COLO829 (cell line): ENCODE measurements around the gene TBC1D2B.

Experiments used
- DNase-seq: peaks from one replicate; pipeline ENCODE4 v3.0.0; 2012; ENCODE audit warnings: low spot score

The TBC1D2B gene

GRCh38 chr15:78054966-78055365 is 22.5 kb downstream of the TBC1D2B start:
- DNase-seq = no peak

DNA sequence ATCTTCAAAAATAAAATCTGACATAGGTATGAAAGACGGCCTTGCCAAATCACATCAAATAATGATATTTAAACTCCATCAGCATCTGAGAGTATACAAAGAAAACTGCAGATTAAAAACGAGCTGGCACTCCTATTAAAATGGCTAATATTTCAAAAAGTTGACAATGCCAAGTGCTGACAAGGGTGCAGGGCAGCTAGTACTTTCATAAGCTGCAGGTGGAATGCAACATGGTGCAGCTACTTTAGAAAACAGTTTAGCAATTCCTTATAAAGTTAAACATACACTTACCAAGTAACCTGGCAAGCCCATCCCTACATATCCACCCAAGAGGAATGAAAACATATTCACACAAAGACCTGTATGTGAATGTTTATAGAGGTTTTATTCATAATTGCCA is 23.0 kb downstream of the TBC1D2B start:
- DNase-seq = no peak

GRCh38 chr15:78052545-78052944 is 25.0 kb downstream of the TBC1D2B start:
- no peak for DNase-seq

DNA sequence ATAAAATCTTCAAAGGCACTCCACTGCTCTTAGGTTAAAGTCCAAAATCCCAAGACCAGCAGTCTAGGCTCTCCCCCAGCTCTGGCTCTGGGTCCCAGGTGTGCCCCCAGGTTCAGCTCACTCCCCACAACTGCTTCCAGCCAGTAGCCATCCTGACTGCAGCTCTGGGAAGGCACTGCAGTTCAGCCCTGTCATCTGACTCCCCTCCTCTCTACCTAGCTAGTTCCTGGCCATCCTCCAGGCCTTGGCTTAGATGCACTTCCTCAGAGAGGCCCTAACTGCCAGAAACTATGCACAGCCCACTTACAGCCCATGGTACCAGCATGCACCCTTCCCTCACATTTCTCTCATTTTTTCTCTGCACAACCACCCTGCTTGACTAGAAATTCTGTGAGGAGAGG is 25.5 kb downstream of the TBC1D2B start:
- no peak for DNase-seq

DNA sequence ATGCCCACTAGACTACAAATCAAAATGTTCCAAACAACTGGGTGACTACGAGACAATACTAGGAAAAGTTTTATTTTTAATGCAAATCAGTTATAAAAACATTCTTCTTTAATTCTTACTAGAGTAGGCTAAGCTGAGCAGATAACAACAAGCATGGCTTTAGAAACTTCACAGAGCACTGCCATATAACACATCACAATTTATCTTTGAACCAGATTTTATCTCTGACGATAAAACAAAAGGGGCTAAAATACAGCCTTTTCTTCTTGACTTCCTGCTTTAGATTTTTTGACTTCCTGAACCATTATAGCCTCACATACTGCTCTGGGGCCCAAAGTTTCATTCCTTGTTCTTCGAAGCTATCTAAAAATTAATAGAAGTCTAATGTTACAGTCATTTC is 25.9 kb downstream of the TBC1D2B start:
- DNase-seq = no peak

DNA sequence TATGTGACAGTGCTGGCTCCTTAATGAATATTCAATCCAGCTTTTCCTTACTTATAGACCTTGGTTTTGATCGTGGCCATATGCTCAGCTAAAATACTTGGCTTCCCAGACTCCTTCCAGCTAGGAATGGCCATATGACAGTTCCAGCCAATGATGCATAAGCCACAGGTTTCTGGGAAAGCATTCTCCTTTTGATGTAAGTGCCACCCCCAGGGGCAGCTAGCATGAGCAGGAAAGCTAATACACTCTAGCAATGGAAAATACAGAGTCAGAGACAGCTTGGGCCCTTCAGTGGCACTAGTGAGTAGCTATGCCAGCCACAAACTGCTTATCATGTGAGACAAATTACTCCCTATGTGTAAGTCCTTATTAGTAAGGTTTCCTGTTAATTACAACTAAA is 26.7 kb downstream of the TBC1D2B start:
- DNase-seq = no peak

DNA sequence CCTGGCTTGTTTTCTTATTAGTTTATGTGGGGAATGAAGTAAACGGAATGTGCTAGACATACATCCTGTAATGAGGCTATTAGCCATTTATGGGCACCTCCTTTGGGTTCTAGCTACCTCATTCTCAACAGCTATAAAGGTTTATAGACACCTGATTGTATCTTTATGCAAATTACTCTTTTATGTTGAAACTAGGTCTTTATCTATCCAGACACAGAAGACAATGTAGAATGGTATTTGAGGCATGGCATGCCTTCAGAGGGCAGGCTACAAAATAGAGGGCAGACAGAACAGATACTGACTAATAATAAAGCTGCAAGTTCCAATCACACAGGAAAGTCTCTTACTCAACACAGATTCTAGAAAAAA is 27.1 kb downstream of the TBC1D2B start:
- DNase-seq = no peak

DNA sequence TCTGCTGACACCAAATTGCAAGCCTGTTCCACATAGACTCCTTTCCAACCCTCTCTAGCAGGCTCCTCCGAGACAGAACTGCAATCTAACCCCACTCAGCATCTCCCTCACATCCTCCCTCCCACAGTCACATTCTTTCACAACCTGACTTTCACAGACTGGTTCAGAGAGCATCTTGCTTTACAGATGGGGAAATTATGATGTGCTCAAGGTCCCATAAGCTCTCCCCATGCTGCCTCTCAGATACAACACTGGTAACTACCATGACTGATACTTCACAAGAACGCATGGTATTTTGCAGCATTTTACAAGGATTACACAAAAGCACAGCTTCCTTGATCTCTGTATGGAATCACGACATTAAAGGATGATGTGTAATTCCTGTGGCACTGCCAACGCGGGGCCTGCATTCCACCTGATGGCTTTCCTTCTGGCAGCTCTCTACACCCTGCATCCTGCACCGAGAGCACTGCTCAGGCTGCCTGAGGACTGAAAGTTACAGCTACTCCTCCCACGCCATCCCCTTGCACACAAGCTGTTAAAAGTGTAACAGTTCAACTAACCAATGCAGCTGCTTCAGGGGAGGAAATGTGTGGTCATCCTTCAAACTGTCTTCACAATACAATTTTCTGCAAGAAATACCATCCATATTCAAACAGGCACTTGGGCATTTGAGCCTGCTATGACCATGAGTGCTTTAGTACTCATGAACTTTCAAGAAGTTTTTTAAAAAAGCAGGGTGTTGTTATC is 27.6 kb downstream of the TBC1D2B start:
- no peak for DNase-seq

GRCh38 chr15:78048628-78048920 is 28.9 kb downstream of the TBC1D2B start:
- no peak for DNase-seq

DNA sequence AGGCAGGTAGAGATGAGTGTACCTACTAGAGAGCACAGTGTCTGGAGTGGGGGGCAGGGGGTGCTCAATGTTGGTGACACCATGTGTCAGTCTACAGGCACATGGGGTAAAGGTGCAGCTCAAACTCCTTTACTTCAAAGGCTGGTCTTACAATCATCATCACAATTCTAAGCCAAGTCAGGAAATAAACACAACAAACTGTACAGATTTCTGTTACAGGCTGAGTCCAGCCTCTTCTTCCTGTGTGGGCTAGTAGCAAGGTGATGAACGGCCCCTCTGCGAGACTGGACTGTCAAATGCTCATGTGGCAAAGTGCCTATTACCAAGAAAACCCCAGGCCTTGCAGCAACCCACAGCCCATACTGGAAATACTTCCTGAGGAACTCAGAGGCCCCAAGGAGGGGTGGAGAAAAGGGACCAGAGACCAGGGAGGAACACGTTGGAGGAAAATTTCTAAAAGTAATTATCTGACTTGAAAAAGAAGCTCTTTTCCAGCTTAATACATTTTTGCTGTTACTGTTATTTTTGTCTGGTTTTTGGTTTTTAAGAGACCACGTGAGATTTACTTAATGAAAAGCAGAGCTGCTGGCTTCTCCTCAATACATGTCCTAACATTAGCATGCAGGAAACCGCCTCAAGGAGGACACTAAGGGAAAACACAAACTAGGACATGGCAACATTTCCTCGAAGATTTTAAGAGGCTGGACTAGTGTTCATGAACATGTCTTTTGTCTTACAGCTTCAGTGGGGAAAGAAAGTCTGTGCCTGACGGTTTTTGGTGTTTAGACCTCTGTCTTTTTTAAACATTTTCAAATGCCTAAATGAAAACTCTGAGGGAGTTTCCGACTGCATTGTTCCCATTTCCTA is 29.5 kb downstream of the TBC1D2B start:
- no peak for DNase-seq

DNA sequence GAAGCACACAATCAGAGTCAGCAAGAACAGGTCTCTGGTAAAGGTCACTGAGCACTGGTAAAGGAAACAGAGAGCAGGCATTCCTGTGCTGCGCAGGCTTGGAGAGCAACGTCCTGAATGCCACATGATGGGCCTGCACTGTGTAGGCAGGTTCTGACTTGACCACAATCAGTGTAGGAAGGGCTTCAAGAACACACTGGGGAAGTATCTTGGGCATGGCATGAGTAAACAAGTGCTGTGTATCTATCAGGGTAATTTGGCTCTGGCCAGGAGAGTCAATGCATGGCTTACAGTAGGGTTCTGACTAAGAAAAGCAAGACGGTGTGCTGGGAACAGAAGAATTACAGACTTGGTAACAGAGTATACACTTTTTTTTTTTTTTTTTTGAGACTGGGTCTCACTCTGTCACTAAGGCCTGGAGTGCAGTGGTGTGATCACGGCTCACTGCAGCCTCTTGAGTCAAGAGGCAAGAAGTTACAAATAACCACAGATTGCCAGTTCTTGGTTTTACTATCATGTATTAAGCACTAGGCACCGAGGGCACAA is 30.6 kb downstream of the TBC1D2B start:
- DNase-seq = no peak

DNA sequence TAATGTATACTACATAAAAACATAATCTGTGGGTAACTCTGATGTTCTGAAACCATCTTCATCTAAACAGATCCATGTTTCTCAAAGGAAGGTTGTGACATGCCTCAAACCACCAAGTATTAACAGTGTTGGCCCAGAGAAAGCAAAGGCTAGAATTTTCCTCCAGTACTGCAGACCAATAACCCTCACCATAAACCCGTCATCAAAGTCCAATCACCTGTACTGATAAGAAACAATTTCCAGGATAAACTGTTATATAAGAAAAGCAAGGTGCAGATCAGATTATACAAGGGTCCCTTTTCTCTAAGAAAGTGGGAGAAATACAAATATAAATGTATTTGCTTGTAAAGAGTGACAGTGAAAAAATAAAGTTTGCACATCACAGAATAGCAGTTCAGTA is 32.3 kb downstream of the TBC1D2B start:
- DNase-seq = no peak

GRCh38 chr15:78044407-78045155 is 32.9 kb downstream of the TBC1D2B start:
- DNase-seq = no peak

- no peak for DNase-seq
Observed at GRCh38 chr15:78041946-78042345, 35.6 kb downstream of the TBC1D2B start.

GRCh38 chr15:78040653-78041244 is 36.8 kb downstream of the TBC1D2B start:
- no peak for DNase-seq

DNA sequence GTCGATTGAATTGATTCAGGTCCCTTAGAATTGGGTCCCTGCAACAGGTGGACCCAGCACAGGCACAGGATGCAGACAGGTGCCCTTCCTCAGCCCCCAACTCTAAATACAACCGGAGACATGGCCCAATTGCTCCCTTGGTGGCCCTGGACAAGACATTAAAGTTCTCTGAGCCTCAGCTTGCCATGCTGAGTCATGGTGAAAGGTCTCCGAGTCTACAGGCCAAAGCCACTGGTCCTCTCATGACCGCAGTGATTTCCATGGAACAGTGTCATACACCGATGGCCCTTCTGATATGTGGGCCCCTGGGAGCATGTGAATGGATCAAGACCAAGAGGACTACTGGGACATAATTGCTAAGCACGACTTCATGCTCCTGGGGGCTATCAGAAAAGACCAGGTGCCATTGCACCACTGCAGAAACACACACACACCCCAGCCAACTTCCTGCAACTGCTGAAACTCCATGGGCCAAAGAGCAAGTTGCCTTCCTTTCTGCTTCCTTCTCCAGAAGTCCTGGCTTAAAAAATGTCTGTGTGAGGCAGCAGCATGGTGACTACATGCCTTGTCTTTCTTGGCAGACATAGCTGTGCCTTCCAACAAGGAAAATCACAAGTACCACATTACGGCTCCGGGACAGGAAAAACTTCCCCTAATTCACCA is 38.8 kb downstream of the TBC1D2B start:
- DNase-seq = no peak

DNA sequence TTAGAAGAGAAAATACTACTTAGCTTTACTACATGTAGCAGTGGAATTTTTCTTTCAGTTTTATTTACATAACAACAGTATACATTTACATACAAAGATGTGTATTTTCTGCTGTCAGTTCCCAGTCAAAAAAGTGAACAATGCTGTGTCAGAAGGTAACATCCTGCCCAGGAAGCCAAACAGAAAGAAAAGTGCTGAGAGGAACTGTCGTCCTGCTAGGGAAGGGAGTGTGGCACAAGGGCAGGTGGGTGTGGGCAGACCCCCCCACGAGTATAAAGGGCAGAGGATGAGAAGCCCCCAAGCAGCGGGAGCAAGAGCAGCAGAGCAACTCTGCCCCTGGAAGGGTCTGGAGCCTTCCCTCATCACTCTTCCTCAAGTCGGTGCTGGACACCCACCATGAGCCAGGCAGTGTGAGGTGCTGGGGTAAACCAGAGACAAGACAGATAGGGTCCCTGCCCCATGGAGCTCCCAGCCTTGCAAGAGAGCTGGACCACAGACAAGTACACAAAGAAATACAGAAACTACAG is 39.7 kb downstream of the TBC1D2B start:
- no peak for DNase-seq

- DNase-seq = no peak
Observed at GRCh38 chr15:78037328-78037727, 40.2 kb downstream of the TBC1D2B start.

- DNase-seq = no peak
Observed at GRCh38 chr15:78035861-78036476, 41.5 kb downstream of the TBC1D2B start.

DNA sequence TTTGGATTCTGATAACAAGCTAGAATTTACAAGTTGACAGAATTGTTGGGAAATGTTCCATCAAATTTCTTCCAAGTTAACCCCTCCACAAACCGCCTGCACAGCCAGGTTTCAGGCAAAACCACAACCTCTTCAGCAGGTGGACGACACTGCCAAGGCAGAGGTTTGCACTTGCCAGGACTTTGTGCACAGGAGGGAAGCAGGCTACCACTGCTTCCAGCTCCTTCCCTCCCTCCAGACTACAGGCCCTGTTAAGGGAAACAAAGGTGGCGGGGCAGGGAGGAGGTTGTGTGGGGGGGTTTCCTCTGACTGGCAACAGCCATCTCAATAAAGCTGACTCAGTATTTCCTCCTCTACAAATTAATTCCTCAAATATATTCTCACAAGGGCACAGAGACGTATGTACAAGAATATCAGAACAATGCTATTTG is 42.2 kb downstream of the TBC1D2B start:
- no peak for DNase-seq
